Right renal pelvis (tissue), 4 donors: ENCODE results near the gene HSF4. TPM values are rescaled to one million over a fixed set of nuclear protein-coding genes. Genes with fewer than 3 reads are reported as not detected.
"Not testable (repeated sequence)": the region's sequence is repeated elsewhere in the genome, so short reads cannot be mapped to it uniquely, and the experiment has no call there.

Source experiments
- DNase-seq, 4 donors: peaks; one replicate each; pipeline ENCODE4 v3.0.0-alpha.2; 2013; ENCODE audit warnings: low read depth in 4 of 4, low spot score in 3 of 4, missing footprints in 1 of 4
- polyA plus RNA-seq, 4 donors: library from polyadenylated mRNA; unstranded; fragments of 120-200 nt; gene quantifications; one replicate each; pipeline ENCODE4 v1.2.1, GENCODE V29; 2013; ENCODE audit not compliant: insufficient read length in 4 of 4

The HSF4 gene, protein sequence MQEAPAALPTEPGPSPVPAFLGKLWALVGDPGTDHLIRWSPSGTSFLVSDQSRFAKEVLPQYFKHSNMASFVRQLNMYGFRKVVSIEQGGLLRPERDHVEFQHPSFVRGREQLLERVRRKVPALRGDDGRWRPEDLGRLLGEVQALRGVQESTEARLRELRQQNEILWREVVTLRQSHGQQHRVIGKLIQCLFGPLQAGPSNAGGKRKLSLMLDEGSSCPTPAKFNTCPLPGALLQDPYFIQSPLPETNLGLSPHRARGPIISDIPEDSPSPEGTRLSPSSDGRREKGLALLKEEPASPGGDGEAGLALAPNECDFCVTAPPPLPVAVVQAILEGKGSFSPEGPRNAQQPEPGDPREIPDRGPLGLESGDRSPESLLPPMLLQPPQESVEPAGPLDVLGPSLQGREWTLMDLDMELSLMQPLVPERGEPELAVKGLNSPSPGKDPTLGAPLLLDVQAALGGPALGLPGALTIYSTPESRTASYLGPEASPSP
- 1 to 10 TPM; 1.4 to 3.5 (median 2.7) TPM for polyA plus RNA-seq

DNA sequence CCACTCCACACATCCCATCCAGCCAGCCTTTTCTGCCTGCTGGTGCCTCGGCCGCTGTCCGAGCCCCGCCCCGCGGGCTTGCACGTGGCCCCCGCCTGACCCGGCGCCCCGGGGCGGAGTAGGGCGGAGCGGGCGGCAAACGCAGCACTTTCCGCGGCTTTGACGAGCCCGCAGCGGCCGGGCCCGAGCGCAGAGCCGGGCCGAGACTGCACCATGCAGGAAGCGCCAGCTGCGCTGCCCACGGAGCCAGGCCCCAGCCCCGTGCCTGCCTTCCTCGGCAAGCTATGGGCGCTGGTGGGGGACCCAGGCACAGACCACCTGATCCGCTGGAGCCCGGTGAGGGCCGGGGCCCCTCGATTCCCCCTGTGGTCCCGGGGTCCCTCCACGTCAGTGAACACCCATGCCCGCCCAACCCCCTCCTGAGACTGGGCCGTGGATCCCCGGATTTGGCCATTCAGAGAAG lies at the start of gene HSF4:
TSS of gene HSF4 (plus strand) at position 147 of the 463 bp plus-strand sequence. CDS start at position 214, 67 bp downstream.
- DNase-seq = no peak

DNA sequence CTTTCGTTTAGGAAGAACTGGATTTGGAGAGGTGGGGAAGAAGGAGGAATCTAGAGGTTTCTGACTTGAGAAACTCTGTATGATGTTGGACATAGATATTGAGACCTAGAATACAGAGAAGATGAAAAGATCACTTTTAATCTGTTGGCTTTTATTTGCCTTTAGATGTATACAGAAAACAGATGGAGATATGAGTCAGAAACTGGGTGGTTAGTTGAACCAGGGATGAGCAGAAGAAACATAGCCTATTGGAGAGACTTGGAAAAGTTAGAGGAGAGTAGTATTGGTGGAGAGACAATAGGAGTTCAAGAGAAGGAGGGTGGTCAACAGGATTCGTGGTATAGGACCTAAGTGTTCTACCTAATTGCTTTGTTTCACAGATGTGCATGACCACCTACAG lies 49.8 kb upstream of the HSF4 start:
- DNase-seq = no peak

DNA sequence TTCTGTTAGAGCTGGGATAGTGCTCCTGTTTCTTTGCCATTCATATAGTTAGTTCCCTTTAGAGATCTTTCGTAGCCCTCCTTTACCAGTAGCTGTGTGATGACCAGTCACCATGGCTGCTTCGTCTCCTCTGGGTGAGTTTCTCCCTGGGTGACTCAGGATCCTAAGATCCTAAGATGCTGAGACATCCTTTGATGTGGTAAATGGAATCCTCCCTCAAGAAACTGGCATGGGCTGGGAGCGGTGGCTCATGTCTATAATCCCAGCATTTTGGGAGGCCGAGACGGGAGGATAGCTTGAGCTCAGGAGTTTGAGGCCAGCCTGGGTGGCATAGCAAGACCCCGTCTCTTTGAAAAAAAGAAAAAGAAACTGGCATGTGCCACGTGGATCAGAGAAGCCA lies 48.9 kb upstream of the HSF4 start:
- DNase-seq = no peak

DNA sequence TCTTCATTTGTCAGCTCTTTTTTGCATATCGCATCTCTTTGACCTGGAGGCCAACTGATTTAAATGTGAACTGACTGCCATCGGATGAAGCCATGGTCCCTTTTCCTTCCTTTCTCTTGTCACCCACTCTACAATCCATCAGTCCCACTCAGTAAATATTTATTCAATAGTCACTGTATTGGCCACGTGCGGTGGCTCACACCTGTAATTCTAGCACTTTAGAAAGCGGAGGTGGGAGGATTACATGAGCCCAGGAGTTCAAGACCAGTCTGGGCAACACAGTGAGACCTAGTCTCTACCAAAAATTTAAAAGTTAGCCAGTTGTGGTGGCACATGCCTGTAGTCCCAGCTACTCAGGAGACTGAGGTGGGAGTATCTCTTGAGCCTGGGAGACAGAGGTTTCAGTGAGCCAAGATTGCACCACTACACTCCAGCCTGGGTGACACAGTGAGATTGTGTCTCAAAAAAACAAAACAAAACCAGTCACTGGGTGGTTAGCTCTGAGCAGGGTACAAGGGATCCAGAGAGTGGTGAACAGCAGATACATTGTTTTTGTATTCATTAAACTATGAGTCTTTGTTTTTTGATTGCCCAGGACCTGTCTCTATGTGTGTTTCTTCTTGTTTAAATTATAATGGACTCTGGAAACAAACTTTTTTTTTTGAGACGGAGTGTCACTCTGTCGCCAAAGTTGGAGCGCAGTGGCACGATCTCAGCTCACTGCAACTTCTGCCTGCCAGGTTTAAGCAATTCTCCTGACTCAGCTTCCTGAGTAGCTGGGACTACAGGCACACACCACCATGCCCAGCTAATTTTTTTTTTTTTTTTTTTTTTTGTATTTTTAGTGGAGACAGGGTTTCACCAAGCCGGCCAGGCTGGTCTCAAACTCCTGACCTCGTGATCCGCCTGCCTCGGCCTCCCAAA lies 47.9 kb upstream of the HSF4 start:
- DNase-seq = no peak

DNA sequence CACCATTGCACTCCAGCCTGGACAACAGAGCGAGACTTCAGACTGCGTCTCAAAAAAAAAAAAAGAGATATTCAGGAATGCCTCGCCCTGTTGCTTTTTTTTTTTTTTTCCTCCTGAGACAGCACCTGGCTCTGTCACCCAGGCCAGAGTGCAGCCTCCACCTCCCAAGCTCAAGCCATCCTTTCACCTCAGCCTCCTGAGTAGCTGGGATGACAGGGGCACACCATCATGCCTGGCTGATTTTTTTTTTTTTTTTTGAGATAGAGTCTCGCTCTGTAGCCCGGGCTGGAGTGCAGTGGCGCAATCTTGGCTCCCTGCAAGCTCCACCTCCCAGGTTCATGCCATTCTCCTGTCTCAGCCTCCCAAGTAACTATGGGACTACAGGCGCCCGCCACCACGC lies 46.8 kb upstream of the HSF4 start:
- DNase-seq = no peak

DNA sequence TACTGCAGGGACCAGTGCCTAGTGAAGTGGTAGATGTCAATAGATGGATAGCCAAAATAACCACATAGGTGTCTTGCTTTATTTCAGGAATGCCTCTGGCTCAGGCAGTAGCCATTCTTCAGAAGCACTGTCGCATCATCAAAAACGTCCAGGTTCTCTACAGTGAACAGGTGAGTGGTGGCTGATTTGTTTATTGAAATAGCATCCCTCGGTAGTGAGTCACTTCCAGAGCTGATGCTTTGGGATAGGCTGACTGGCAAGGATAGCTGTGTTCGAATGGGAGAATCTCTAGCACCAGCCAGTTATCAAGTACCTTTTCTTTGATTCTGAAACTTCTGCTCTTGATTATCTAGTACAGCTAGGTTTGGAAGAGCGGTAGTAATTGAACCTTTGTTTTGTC lies 44.5 kb upstream of the HSF4 start:
- DNase-seq = no peak

DNA sequence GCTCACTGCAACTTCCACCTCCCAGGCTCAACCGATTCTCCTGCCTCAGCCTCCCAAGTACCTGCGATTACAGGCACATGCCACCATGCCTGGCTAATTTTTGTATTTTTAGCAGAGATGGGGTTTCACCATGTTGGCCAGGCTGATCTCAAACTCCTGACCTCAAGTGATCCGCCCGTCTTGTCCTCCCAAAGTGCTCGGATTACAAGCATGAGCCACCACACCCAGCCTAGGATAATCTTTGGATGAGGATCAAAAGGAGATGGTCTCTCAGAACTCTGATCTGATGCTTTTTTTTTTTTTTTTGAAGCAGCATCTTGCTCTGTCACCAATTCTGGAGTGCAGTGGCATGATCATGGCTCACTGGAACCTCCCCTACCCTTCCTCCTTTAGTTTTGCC lies 41.7 kb upstream of the HSF4 start:
- DNase-seq = not testable (repeated sequence)

DNA sequence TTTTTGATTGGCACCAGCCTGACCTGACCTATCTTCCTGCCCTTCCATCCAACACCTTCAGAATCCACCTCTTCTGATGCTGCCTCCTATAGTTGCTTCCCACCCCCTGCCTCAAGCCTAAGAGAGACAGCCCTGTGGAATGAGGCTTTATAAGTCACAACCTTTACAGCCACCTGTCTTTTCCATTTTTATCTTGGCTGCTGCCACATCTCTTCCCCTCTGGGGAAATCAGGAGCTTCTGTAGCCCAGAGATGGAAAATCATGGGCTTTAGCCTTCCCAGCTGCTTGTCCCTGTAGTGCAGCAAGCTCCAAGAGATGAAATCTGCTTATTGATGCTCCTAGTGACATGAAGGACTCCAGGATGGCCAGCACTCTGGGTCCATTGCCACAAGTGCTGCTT lies 36.1 kb upstream of the HSF4 start:
- no peak for DNase-seq

DNA sequence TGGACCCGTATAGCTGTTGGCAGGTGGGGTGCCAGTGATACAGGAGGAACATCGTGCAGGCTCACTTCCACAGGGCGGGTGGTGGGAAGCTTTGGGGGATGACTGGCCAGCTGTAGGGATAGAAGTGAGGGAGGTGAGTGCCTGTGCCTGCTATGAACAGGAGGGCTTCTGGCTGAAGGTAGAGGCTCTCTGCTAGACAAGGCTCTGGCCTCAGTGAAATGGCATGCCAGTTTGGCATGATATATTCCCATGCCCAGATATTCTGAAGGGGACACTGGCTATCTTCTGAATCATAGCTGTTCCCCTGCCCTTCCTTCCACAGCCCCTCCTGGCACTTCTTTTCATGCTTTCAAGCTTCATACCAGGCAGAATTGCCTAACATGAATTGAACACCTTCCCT lies 35.7 kb upstream of the HSF4 start:
- no peak for DNase-seq

DNA sequence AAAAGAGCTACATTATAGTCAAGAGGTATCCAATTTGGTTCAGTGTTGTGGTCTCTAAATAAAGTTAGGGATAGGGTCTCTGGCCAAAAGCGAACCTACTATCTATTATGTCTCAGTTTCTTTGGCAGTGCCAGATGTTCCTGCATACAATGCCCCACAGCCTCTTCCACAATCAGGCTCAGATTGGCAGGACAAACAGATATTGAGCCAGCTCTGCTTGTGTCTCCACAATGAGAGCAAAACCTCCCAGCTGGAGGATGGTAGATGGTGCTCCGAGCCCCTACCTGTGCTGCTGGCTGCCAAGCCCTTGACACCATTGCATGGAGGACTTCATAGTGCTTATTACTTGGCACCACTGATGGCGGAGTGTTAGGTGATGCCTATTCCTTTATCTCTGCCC lies 35.1 kb upstream of the HSF4 start:
- DNase-seq = no peak

DNA sequence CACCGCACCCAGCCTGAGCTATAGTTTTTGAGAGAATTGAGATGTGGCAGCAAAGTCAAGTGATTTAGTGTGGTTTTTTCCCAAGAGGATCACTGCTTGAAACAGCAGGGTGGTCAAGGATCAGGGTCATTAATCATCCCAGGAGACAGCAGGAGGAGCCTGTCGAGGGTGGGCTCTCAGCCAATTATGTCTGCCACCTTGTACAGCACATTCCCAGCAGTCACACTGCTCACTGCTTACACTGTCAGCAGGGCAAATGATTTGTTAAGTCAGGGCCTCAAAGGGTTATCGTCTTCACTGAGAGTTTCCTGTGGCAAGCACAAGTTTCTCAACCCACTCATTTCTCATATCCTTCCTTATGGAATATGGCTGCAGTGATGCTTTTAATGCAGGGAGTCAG lies 26.9 kb upstream of the HSF4 start:
- no peak for DNase-seq

DNA sequence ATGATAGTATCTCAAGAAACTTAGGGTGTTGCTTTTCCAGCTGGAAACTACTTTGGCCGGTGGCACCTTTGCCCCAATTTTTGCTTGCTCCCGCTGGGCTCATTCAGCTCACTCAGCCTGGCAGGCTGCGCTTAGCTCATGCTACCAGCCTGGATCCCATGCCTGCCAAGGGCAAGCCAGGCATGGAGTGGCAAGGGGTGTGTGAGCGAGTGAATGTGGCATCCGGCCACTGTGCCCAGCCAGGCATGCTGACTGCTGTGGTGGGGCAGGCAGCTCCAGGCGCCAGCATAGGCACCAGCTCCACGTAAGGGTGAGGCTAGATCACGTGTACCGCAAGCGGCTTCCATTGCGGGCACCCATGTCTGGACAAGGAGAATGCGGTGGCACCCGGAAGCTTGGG lies 23.2 kb upstream of the HSF4 start:
- DNase-seq = no peak

DNA sequence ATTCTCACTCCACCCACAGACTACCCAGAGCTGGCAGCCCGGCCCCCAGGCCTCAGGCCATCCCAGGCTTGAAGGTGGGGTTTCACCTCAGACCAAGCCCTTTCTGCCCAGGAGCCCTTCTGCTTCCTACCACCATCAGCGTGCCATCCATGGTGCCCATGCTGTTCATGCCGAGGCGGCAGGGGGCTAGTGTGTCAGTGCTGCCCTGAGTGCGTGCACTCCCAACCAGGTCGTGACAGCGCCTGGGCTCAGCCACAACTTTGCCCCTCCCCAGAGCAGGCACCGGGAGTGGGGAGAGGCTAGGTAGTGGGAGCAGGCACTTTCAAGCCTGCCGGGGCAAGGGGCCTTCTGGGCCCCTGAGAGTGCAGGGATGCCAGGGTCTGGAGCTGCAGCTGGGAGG lies 22.2 kb upstream of the HSF4 start:
- DNase-seq = no peak

DNA sequence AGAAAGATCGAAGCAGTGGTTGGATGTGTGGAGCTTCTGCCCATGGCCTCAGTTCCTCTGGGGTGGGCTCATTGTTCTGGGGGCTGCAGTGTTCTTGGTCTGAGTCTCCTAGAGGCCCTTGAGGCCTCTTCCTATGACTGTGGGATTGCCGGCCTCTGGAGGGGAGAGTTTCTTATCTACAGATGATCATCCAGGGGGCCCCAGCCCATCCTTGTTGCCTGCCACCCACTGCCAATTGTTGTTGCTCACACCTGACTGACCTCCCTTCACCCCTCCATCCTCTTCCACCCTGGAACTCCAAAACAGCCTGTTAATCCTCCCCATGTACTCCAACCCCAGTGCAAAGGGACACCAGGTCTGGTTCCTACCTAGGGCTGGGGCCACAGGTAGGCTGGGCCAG lies 19.6 kb upstream of the HSF4 start:
- DNase-seq = no peak

DNA sequence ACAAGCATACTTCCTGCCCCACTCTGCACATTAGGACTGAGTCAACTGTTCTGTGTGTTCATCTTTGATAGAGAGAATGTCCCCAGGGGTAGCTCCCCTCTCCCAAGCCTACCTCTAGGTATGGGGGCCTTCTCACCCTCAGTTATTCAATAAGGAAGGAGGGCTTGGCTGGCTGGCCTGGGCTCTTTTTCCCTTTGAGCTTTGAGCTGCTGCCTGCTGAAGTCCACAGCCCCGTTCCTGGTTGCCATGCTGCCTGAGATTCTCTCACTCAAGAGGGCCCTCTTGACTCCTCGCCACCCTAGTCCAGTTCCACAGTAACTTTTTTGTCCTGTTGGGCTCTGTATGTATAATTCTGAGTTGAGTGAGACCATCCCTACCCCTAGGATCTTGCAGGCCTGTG lies 18.8 kb upstream of the HSF4 start:
- DNase-seq = no peak

DNA sequence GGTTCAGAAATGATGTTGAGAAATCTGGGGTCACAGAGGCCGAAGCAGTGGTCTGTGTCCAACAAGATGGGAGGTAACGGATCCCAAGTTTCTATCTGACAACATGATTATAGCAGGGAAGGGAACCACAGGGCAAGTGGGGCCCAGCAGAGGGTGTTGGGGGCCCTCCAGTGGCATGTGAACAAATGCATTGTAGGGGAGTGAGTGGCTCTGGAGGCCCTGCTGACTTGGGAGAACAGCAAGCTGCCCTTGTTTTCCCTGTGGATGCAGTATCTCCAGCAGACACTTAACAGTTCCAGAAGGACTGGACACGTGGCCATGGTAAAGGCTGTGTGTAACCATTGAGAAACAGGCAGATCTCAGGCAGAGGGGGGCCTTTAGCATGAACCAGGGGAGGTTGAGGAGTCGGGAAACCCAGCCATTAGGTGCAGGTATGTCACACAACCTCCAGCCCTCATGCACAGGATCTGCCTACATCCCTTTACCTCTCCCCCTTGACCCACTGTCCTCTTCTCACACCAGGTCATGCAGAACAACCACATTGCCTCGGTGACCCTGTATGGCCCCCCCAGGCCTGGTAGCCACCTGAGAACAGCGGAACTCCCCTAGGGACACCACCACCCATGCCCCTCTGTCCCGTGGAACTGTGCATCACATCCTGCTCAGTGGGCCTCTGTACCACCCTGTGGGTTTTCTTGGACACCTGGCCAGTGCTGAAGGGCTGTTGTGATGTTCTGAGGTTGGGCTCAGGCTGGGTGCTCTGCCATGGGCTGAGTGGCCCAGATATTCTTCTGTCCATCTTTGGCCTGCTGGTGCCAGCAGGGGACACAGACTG lies 17.8 kb upstream of the HSF4 start:
- DNase-seq = no peak

DNA sequence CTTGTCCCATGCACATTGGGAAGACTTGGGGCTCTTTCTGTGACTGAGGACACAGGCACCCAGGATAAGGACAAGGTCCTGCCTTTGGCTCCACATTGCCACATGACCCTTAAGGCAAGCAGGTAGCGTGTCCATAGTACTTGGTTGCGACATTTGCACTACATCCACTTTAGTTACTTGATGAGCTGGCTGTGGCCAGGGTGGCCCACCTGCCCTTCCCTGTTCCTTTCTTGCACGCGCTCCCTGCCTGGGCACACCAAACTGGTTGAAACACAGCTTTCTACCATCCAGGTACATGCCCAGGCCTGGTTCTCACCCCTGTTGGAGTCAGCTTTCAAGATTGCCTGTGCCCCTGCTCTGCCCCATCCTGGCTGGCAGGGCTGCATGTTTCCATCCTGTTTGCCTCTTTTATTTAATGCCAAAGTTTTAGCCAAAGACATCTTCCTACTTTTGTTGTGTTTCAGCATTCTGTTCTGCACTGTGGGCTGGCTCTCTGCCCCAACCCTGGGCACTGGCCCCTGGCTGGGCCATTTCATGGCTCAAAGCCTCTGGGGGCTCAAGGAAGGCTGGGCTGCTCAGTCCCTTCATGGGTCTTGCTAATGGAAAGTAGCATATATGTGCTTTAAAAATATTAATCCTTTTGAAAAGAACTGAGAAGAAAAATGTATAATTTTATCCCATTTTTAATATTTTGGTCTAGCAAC lies 17.0 kb upstream of the HSF4 start:
- no peak for DNase-seq

DNA sequence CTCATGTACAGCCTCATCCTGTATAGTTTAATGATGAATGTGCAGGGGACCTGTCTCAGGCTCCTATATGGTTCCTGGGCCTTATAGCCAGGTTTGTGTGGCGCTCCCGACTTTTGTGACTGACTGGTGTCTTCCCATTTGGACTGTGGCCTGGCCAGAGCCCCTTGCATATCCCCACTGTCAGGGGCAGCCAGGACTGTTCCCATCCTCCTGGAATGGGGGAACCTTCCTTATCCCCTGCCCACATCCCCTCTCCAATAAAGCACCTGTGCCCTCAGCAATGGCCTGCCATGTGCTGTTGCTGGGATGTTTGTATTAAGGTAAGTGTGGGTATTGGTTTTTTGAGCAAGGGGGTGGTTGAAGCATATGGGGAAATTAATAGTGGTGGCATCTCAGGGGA lies 16.3 kb upstream of the HSF4 start:
- DNase-seq = no peak

DNA sequence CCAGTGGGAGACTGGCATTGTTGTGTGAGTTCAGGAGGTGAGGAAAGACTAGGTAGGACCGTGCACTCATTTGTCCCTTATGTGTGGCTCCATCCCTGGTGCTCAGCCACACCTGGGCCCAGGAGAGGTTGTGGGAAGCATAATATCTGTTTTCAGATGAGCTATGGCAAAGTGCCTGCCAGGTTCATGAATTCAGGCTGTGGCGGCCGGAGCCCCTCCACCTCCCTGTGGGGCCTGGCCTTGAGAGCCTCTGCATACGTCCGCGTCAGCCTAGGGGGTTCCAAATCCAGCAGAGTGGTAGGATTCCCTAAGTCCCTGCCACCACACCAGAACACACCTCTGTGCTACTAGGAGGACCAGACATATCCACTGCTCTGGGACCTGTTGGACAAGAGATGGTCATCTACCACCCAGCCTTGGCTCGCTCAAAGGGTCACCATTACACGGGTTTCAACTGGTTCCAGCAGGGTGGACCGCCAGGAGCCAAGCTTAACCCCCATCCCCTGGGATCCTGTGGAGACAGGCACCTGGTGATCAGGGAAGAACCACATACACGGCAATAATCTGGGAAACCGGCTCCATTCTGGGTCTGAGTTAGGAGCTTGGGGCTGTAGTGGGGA lies 15.8 kb upstream of the HSF4 start:
- DNase-seq = no peak
